Astrocyte (in vitro differentiated cells and primary cell): Measurements from ENCODE around the gene LARGE1. TPM values are rescaled to one million over a fixed set of nuclear protein-coding genes. Genes with fewer than 3 reads are reported as not detected.
A peak's percentile ranks its signal among the peaks of the same experiment; 100 is the strongest.

Experiments
- DNase-seq: peaks from one replicate; pipeline ENCODE4 v3.0.0-alpha.2; 2010; ENCODE audit warnings: low read depth
- FAIRE-seq: peaks from 2 replicates; lab custom pipeline; 2011; peaks lifted over from hg19 to GRCh38; lab: Jason Lieb, UNC
- H2AFZ ChIP-seq: 2 replicates; pipeline ENCODE4 v1.6.0; 2012; ENCODE audit warnings: low read depth, low read length, inconsistent platforms
- H3K27ac ChIP-seq: 2 replicates; pipeline ENCODE4 v1.5.1; 2011; ENCODE audit warnings: low read depth, low read length, inconsistent platforms
- H3K27me3 ChIP-seq: 2 replicates; pipeline ENCODE4 v1.6.0; 2011; ENCODE audit warnings: low read length, inconsistent platforms; ENCODE audit not compliant: insufficient read depth
- H3K36me3 ChIP-seq: 2 replicates; pipeline ENCODE4 v1.5.1; 2011; ENCODE audit warnings: low read length, inconsistent platforms; ENCODE audit not compliant: insufficient read depth
- H3K4me1 ChIP-seq: 2 replicates; pipeline ENCODE4 v1.5.1; 2011; ENCODE audit warnings: low read length, inconsistent platforms; ENCODE audit not compliant: insufficient read depth
- H3K4me2 ChIP-seq: 2 replicates; pipeline ENCODE4 v1.6.0; 2012; ENCODE audit warnings: low read length, inconsistent platforms
- H3K4me3 ChIP-seq: 2 replicates; pipeline ENCODE4 v1.5.1; 2011; ENCODE audit warnings: low read depth, mild to moderate bottlenecking, low read length, inconsistent platforms; ENCODE audit not compliant: insufficient read depth
- H3K79me2 ChIP-seq: 2 replicates; pipeline ENCODE4 v1.6.0; 2012; ENCODE audit warnings: mild to moderate bottlenecking, low read length, inconsistent platforms; ENCODE audit not compliant: insufficient read depth
- H3K9ac ChIP-seq: 2 replicates; pipeline ENCODE4 v1.6.0; 2012; ENCODE audit warnings: mild to moderate bottlenecking, low read length, inconsistent platforms
- H3K9me3 ChIP-seq: 2 replicates; pipeline ENCODE4 v1.5.1; 2012; ENCODE audit warnings: low read depth, mild to moderate bottlenecking, low read length, inconsistent platforms; ENCODE audit not compliant: insufficient read depth
- H4K20me1 ChIP-seq: 2 replicates; pipeline ENCODE4 v1.6.0; 2012; ENCODE audit warnings: low read length, inconsistent platforms; ENCODE audit not compliant: insufficient read depth
- H3K27ac Mint-ChIP-seq: one replicate; pipeline ENCODE4 v1.8.0; 2021; ENCODE audit warnings: mild to moderate bottlenecking, mixed read lengths; ENCODE audit not compliant: unreplicated experiment
- H3K27me3 Mint-ChIP-seq: one replicate; pipeline ENCODE4 v1.8.0; 2021; ENCODE audit warnings: low read depth, mixed read lengths; ENCODE audit not compliant: unreplicated experiment
- H3K36me3 Mint-ChIP-seq: one replicate; pipeline ENCODE4 v1.8.0; 2021; ENCODE audit warnings: low read depth, mixed read lengths; ENCODE audit not compliant: unreplicated experiment
- H3K4me1 Mint-ChIP-seq: one replicate; pipeline ENCODE4 v1.8.0; 2021; ENCODE audit warnings: low read depth, mixed read lengths; ENCODE audit not compliant: unreplicated experiment
- H3K4me3 Mint-ChIP-seq: one replicate; pipeline ENCODE4 v1.8.0; 2021; ENCODE audit warnings: mild to moderate bottlenecking, moderate library complexity, mixed read lengths; ENCODE audit not compliant: unreplicated experiment
- H3K9me3 Mint-ChIP-seq: one replicate; pipeline ENCODE4 v1.8.0; 2021; ENCODE audit warnings: mild to moderate bottlenecking, mixed read lengths; ENCODE audit not compliant: unreplicated experiment
- EZH2 ChIP-seq: IDR thresholded peaks from 2 replicates; pipeline ENCODE4 v1.6.1; 2012; ENCODE audit warnings: mild to moderate bottlenecking, low read length, inconsistent platforms; ENCODE audit not compliant: insufficient read depth
- total RNA-seq: library from RNA; stranded (reverse); gene quantifications from 2 replicates; pipeline ENCODE4 v1.2.1, GENCODE V29; 2021
- TF ChIP-seq, protein P1 (sequence below): IDR thresholded peaks from 2 replicates; pipeline ENCODE4 v1.5.1; 2011; ENCODE audit warnings: low read depth, mild to moderate bottlenecking, inconsistent platforms, low read length, moderate library complexity; ENCODE audit not compliant: insufficient read depth

Gene LARGE1
- total RNA-seq, 1 donor from 2014 or later, result 92.6 TPM

DNA sequence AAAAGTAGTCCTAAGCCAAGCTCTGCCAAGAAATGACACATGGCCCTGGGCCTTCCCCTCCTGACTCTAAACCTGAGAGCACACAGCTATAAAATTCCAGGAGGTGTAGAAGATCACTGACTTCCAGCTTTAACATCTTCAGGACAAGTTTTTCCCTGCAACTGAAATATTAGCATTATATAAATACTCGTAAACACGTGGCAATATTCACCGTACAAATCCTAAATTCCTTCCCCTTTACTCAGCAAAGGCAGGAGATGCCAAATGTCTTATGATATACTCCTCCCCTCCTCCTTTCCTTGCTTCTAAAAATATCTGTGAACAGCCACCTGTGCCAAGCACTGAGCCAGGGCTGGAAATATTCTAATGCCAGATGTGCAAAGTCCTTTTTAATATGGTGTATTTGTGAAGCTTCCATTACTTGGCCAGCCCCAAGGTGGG is 194.0 kb downstream of the LARGE1 start:
- no peaks in the 10 kb centered on the region for H3K36me3 ChIP-seq
- H3K79me2 ChIP-seq, result no peaks in the 10 kb centered on the region
- no peak overlapping the region for H3K4me2 ChIP-seq
- no peak overlapping the region for H2AFZ ChIP-seq
- Mint-ChIP-seq H3K27me3 (no peaks in the 10 kb centered on the region), H3K36me3 (peaks cover 4% of the 10 kb centered on the region), H3K4me1 (peaks cover 27% of the 10 kb centered on the region), H3K4me3 (no peak overlapping the region), H3K9me3 (no peaks in the 10 kb centered on the region), H3K27ac (peak overlapping the region; percentile 64)
- no peaks in the 10 kb centered on the region for H3K27me3 ChIP-seq
- FAIRE-seq (peak; percentile 5), DNase-seq (peak; percentile 58)
- TF ChIP-seq EZH2, result no peak
- TF ChIP-seq, protein P1, sequence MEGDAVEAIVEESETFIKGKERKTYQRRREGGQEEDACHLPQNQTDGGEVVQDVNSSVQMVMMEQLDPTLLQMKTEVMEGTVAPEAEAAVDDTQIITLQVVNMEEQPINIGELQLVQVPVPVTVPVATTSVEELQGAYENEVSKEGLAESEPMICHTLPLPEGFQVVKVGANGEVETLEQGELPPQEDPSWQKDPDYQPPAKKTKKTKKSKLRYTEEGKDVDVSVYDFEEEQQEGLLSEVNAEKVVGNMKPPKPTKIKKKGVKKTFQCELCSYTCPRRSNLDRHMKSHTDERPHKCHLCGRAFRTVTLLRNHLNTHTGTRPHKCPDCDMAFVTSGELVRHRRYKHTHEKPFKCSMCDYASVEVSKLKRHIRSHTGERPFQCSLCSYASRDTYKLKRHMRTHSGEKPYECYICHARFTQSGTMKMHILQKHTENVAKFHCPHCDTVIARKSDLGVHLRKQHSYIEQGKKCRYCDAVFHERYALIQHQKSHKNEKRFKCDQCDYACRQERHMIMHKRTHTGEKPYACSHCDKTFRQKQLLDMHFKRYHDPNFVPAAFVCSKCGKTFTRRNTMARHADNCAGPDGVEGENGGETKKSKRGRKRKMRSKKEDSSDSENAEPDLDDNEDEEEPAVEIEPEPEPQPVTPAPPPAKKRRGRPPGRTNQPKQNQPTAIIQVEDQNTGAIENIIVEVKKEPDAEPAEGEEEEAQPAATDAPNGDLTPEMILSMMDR, result no peak
- H3K4me3 ChIP-seq, result no peak overlapping the region
- H3K27ac ChIP-seq, result no peak overlapping the region
- H3K9ac ChIP-seq, result no peak overlapping the region
- H3K9me3 ChIP-seq, result no peaks in the 10 kb centered on the region
- H3K4me1 ChIP-seq, result peaks cover 2% of the 10 kb centered on the region
- peaks cover 26% of the 10 kb centered on the region for H4K20me1 ChIP-seq

- peaks cover 26% of the 10 kb centered on the region for H4K20me1 ChIP-seq
- Mint-ChIP-seq H3K27me3 (no peaks in the 10 kb centered on the region), H3K9me3 (no peaks in the 10 kb centered on the region)
Observed at GRCh38 chr22:33723915-33724314, 196.4 kb downstream of the LARGE1 start.

DNA sequence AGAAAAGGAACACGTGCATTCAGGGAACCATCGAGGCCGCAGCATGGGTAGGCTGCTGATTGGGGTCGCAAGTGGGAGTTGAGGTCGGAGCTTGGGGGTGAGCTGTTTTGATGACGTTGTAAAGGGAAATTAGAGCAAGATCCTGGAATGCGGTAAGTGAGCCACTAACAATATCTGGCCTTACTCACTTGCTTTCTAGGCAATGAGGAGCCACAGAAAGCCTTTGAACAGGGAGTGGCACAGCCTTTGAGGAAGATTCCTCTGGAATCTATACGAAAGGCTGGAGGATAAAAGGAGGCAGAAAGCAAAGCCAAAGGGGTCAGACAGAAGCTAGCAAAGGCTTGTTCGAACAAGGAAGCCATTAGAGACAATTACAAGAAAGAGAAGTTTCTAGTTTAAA is 197.5 kb downstream of the LARGE1 start:
- no peaks in the 10 kb centered on the region for H3K27me3 ChIP-seq
- FAIRE-seq, result no peak

More at GRCh38 chr22:33723915-33724314, 196.4 kb downstream of the LARGE1 start:
- peaks cover 2% of the 10 kb centered on the region for H3K4me1 ChIP-seq
- H3K36me3 ChIP-seq, result no peaks in the 10 kb centered on the region
- no peak for FAIRE-seq
- no peaks in the 10 kb centered on the region for H3K9me3 ChIP-seq
- H3K79me2 ChIP-seq, result no peaks in the 10 kb centered on the region
- H3K4me1 Mint-ChIP-seq, result peaks cover 25% of the 10 kb centered on the region
- H3K27ac ChIP-seq, result no peak overlapping the region
- no peak for TF ChIP-seq EZH2
- TF ChIP-seq, protein P1, result no peak
- H3K4me2 ChIP-seq, result no peak overlapping the region
- peaks cover 4% of the 10 kb centered on the region for H3K36me3 Mint-ChIP-seq
- no peaks in the 10 kb centered on the region for H3K27me3 ChIP-seq
- H3K4me3 ChIP-seq, result no peak overlapping the region
- no peak overlapping the region for H3K4me3 Mint-ChIP-seq
- no peak overlapping the region for H2AFZ ChIP-seq
- no peak overlapping the region for H3K9ac ChIP-seq
- no peak overlapping the region for H3K27ac Mint-ChIP-seq
- DNase-seq, result no peak

More for the DNA sequence above, 197.5 kb downstream of the LARGE1 start:
- Histone ChIP-seq H3K4me1 (peaks cover 2% of the 10 kb centered on the region), H3K4me2 (no peak overlapping the region), H3K79me2 (no peaks in the 10 kb centered on the region), H3K27ac (no peak overlapping the region), H3K9ac (no peak overlapping the region), H2AFZ (no peak overlapping the region), H3K36me3 (no peaks in the 10 kb centered on the region), H4K20me1 (peaks cover 23% of the 10 kb centered on the region), H3K4me3 (no peak overlapping the region), H3K9me3 (no peaks in the 10 kb centered on the region)
- H3K4me3 Mint-ChIP-seq, result no peak overlapping the region
- DNase-seq, result peak; percentile 3
- H3K36me3 Mint-ChIP-seq, result peaks cover 6% of the 10 kb centered on the region
- peaks cover 23% of the 10 kb centered on the region for H3K4me1 Mint-ChIP-seq
- H3K27ac Mint-ChIP-seq, result peak overlapping the region; percentile 5
- H3K27me3 Mint-ChIP-seq, result no peaks in the 10 kb centered on the region
- TF ChIP-seq EZH2, result no peak
- TF ChIP-seq, protein P1, result no peak
- H3K9me3 Mint-ChIP-seq, result no peaks in the 10 kb centered on the region
